ENCODE measurements around the gene TAS1R3.

DNA sequence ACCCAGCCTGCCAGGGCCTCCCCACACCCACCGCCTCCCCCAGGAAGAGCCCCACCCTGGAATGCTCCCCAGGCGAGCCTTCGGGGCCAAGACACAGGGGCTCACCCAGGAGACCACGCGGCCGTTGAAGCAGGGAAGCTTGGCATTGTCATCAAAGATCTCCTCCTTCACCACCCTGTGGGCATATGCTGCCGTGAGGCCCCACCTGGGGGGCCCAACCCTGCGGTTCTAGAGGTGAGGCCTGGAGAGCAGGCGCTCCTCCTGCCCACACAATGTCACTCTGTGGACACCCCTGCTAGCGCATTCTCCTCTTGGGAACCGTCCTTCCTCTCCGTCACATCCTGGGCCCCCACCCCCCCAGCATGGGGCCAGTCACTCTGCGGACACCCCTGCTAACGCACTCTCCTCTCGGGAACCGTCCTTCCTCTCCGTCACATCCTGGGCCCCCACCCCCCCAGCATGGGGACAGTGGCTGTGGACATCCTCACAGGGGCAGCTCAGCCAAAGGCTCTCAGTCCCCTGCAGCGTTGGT is 11.6 kb downstream of the TAS1R3 start:
- TF ChIP-seq GATA3 (IDR thresholded peaks at IDR 0.05; ENCODE audit: low read depth, low read length), result no peak
- no peak for TF ChIP-seq GATA2 (IDR thresholded peaks at IDR 0.05; ENCODE audit: low read depth, low read length)
